Smooth muscle cell (in vitro differentiated cells): ENCODE data around the gene ZNF30. TPM values are rescaled to one million over a fixed set of nuclear protein-coding genes. Genes with fewer than 3 reads are reported as not detected.

Experiments
- DNase-seq: peaks from one replicate; lab custom pipeline; 2025; ENCODE audit not compliant: unreplicated experiment; lab: John Stamatoyannopoulos, UW
- H2AFZ ChIP-seq: fragments of 200-600 bp; sonication (generic); 2 replicates; pipeline ENCODE4 v1.6.0; 2016; ENCODE audit warnings: antibody characterized with exemption, low read depth, mild to moderate bottlenecking
- H3F3A ChIP-seq: fragments of 200-600 bp; sonication (generic); 2 replicates; pipeline ENCODE4 v1.6.0; 2017; ENCODE audit warnings: antibody characterized with exemption, low read depth
- H3K27ac ChIP-seq: fragments of 200-600 bp; sonication (generic); 2 replicates; pipeline ENCODE4 v1.5.1; 2016; ENCODE audit warnings: low read depth, mild to moderate bottlenecking
- H3K27me3 ChIP-seq: fragments of 200-600 bp; sonication (generic); 2 replicates; pipeline ENCODE4 v1.6.1; 2016; ENCODE audit warnings: low read depth, mild to moderate bottlenecking
- H3K36me3 ChIP-seq: fragments of 200-600 bp; sonication (generic); 2 replicates; pipeline ENCODE4 v1.5.1; 2016; ENCODE audit warnings: low read depth
- H3K4me1 ChIP-seq: fragments of 200-600 bp; sonication (generic); 2 replicates; pipeline ENCODE4 v1.5.1; 2016; ENCODE audit warnings: low read depth
- H3K4me2 ChIP-seq: fragments of 200-600 bp; sonication (generic); 2 replicates; pipeline ENCODE4 v1.6.0; 2016; ENCODE audit warnings: mild to moderate bottlenecking
- H3K4me3 ChIP-seq: fragments of 200-600 bp; sonication (generic); 2 replicates; pipeline ENCODE4 v1.5.1; 2016; ENCODE audit warnings: mild to moderate bottlenecking
- H3K79me2 ChIP-seq: fragments of 200-600 bp; sonication (generic); 2 replicates; pipeline ENCODE4 v1.6.0; 2016; ENCODE audit warnings: low read depth, mild to moderate bottlenecking
- H3K9ac ChIP-seq: fragments of 200-600 bp; sonication (generic); 2 replicates; pipeline ENCODE4 v1.6.0; 2016; ENCODE audit warnings: low read depth
- H3K9me3 ChIP-seq: fragments of 200-600 bp; sonication (generic); replicated peaks from 2 replicates; pipeline ENCODE4 v1.5.1; 2016; ENCODE audit warnings: low read depth
- H4K20me1 ChIP-seq: fragments of 200-600 bp; sonication (generic); 2 replicates; pipeline ENCODE4 v1.6.0; 2016; ENCODE audit warnings: low read depth
- WGBS: methylation state at CpG from one replicate; pipeline ENCODE4 v1.1.7; 2016; ENCODE audit warnings: low lambda C conversion rate; 5-methylcytosine and 5-hydroxymethylcytosine counted together
- polyA plus RNA-seq: library from polyadenylated mRNA; unstranded; fragments of >200 nt; fragmentation: Nextera tagmentation; extraction: Ambion mirVana; gene quantifications from 2 replicates; pipeline ENCODE4 v1.2.1, GENCODE V29; 2016
- total RNA-seq: library from RNA; depleted of rRNA; stranded (reverse); fragments of >200 nt; gene quantifications from 2 replicates; pipeline ENCODE4 v1.2.3, GENCODE V29; 2014
- TF ChIP-seq, protein P1 (sequence below): fragments of 200-600 bp; sonication (generic); IDR thresholded peaks from 2 replicates; pipeline ENCODE4 v1.5.1; 2017; ENCODE audit warnings: borderline replicate concordance, mild to moderate bottlenecking, antibody characterized with exemption; ENCODE audit not compliant: insufficient read depth, poor library complexity, severe bottlenecking

The ZNF30 gene
- total and polyA plus RNA-seq, 2 experiments from 2014 or later, result 1.2 to 2.3 TPM

DNA sequence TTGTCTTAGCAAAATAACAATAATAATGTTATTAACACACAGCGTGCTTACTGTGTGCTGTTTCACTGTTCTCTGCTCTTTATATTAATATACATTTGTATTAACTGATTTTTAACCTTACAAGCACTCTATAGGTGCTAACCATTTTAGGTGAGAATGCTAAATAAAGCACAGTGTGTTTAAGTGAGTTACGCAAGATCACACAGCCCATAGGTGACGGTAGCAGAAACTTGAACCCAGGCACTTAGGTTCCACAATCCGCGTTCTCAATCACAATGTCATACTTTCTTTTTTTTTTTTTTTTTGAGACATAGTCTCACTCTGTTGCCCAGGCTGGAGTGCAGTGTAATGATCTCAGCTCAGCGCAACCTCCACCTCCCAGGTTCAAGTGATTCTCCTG is 5.8 kb downstream of the ZNF30 start:
- peaks cover 4% of the 10 kb centered on the region for H3K4me1 ChIP-seq
- H3K27me3 ChIP-seq, result no peaks in the 10 kb centered on the region
- H3K9me3 ChIP-seq, result no peaks in the 10 kb centered on the region
- peaks cover 3% of the 10 kb centered on the region for H3F3A ChIP-seq
- TF ChIP-seq, protein P1, sequence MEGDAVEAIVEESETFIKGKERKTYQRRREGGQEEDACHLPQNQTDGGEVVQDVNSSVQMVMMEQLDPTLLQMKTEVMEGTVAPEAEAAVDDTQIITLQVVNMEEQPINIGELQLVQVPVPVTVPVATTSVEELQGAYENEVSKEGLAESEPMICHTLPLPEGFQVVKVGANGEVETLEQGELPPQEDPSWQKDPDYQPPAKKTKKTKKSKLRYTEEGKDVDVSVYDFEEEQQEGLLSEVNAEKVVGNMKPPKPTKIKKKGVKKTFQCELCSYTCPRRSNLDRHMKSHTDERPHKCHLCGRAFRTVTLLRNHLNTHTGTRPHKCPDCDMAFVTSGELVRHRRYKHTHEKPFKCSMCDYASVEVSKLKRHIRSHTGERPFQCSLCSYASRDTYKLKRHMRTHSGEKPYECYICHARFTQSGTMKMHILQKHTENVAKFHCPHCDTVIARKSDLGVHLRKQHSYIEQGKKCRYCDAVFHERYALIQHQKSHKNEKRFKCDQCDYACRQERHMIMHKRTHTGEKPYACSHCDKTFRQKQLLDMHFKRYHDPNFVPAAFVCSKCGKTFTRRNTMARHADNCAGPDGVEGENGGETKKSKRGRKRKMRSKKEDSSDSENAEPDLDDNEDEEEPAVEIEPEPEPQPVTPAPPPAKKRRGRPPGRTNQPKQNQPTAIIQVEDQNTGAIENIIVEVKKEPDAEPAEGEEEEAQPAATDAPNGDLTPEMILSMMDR, result no peak
- no peak overlapping the region for H3K9ac ChIP-seq
- peaks cover 17% of the 10 kb centered on the region for H3K79me2 ChIP-seq
- H4K20me1 ChIP-seq, result no peaks in the 10 kb centered on the region
- no peak for DNase-seq
- no peak overlapping the region for H2AFZ ChIP-seq
- H3K36me3 ChIP-seq, result peaks cover 11% of the 10 kb centered on the region
- no peak overlapping the region for H3K4me2 ChIP-seq
- over 99% methylated on average over 6 of the region's 6 CpGs for WGBS
- no peak overlapping the region for H3K4me3 ChIP-seq
- H3K27ac ChIP-seq, result no peak overlapping the region

DNA sequence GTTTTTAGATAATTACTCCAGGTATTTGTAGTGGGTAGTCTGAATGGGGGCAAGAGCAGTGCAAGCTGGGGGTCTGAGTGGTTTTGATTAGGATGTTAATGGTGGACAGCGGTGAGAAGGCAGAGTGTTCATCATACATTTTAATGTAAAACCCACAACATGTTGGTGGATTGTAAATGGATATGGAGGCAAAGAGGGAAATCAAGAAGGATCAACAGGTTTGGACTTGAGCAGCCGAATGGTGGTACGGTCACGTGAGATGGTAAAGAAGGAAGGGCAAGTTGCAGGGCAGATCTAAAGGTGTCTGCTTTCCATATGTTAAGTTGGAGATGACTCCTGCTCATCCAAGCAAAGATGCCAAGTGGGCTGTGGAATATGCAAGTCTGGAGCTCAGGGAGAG is 9.5 kb downstream of the ZNF30 start:
- H2AFZ ChIP-seq, result no peak overlapping the region
- peaks cover 11% of the 10 kb centered on the region for H3K36me3 ChIP-seq
- no peak overlapping the region for H3K4me2 ChIP-seq
- TF ChIP-seq, protein P1, result no peak
- H3F3A ChIP-seq, result no peaks in the 10 kb centered on the region
- no peaks in the 10 kb centered on the region for H3K27me3 ChIP-seq
- no peak for DNase-seq
- no peak overlapping the region for H3K27ac ChIP-seq
- no peak overlapping the region for H3K4me3 ChIP-seq
- no peaks in the 10 kb centered on the region for H3K79me2 ChIP-seq
- H3K9me3 ChIP-seq, result no peaks in the 10 kb centered on the region
- WGBS, result 98% methylated on average over 4 of the region's 4 CpGs
- no peak overlapping the region for H3K9ac ChIP-seq
- H3K4me1 ChIP-seq, result no peaks in the 10 kb centered on the region
- no peaks in the 10 kb centered on the region for H4K20me1 ChIP-seq

DNA sequence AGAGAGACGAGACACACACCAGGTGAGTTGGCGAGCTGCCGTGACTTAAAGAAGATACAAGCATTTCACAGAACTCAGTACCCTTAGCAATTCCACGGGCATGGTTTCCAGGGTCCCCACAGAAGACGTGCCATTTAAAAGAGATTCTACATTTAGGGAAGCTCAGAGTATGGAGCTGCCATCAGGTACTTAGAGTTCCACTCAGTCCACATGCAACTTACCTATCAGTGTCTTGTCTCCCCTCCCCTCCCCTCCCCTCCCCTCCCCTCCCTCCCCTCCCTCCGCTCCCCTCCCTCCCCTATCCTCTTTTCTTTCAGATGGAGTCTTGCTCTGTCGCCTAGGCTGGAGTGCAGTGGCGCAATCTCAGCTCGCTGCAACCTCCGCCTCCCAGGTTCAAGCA is 12.2 kb downstream of the ZNF30 start:
- H3K4me3 ChIP-seq, result no peak overlapping the region
- no peak overlapping the region for H2AFZ ChIP-seq
- peaks cover 24% of the 10 kb centered on the region for H3K36me3 ChIP-seq

More for the DNA sequence above, 12.2 kb downstream of the ZNF30 start:
- no peaks in the 10 kb centered on the region for H3K4me1 ChIP-seq
- H3K9ac ChIP-seq, result no peak overlapping the region
- 89% methylated on average over 8 of the region's 10 CpGs for WGBS
- H3K27me3 ChIP-seq, result no peaks in the 10 kb centered on the region
- H4K20me1 ChIP-seq, result no peaks in the 10 kb centered on the region
- no peaks in the 10 kb centered on the region for H3F3A ChIP-seq
- DNase-seq, result no peak
- TF ChIP-seq, protein P1, result no peak
- H3K9me3 ChIP-seq, result peaks cover 4% of the 10 kb centered on the region
- no peak overlapping the region for H3K27ac ChIP-seq
- H3K79me2 ChIP-seq, result no peaks in the 10 kb centered on the region
- no peak overlapping the region for H3K4me2 ChIP-seq
